ENCODE results near the gene NRXN3. TPM values are rescaled to one million over a fixed set of nuclear protein-coding genes. Genes with fewer than 3 reads are reported as not detected.

NRXN3 gene
- total and polyA plus RNA-seq, 2 donors (not counting 1 experiment from before 2014, with no cell fraction given), result not detected

GRCh38 chr14:78451319-78451695 is 281.1 kb downstream of the NRXN3 start:
- Mint-ChIP-seq H3K27me3 (peaks cover 2% of the 10 kb centered on the region), H3K4me3 (no peak overlapping the region), H3K9me3 (ENCODE audit: insufficient read depth) (no peaks in the 10 kb centered on the region), H3K27ac (no peak overlapping the region), H3K4me1 (no peaks in the 10 kb centered on the region)
- Histone ChIP-seq H4K20me1 (ENCODE audit: control insufficient read depth, insufficient read depth, low read length, poor library complexity, severe bottlenecking) (no peaks in the 10 kb centered on the region), H3K27ac (ENCODE audit: low read length in 2 of 2) (no peak overlapping the region), H3K4me3 (ENCODE audit: control extremely low read depth in 1 of 5, extremely low read depth in 1 of 5, insufficient read depth in 1 of 5, low read depth in 2 of 5, low read length in 4 of 5) (no peak overlapping the region), H3K9ac (ENCODE audit: low read length) (no peak overlapping the region), H3K27me3 (replicated peaks in 1 of 4; ENCODE audit: control extremely low read depth in 1 of 4, control insufficient read depth in 3 of 4, insufficient read depth in 4 of 4, low read length in 3 of 4) (no peaks in the 10 kb centered on the region), H2AFZ (ENCODE audit: insufficient read depth, low read depth, low read length, poor library complexity, severe bottlenecking) (no peak overlapping the region), H3K4me2 (replicated peaks; ENCODE audit: low read depth, low read length, poor library complexity, severe bottlenecking) (no peak overlapping the region), H3K9me3 (ENCODE audit: control extremely low read depth in 1 of 3, control insufficient read depth in 2 of 3, insufficient read depth in 1 of 3, low read length in 2 of 3) (no peaks in the 10 kb centered on the region), H3K4me1 (ENCODE audit: control insufficient read depth in 2 of 2, insufficient read depth in 2 of 2, low read length in 2 of 2) (no peaks in the 10 kb centered on the region), H3K79me2 (ENCODE audit: control insufficient read depth, insufficient read depth, low read length) (no peaks in the 10 kb centered on the region), H3K36me3 (replicated peaks in 1 of 2; ENCODE audit: control extremely low read depth in 1 of 2, control insufficient read depth in 1 of 2, extremely low read depth in 1 of 2, insufficient read depth in 2 of 2, low read length in 1 of 2) (no peaks in the 10 kb centered on the region)
- TF ChIP-seq EZH2 (IDR thresholded peaks at IDR 0.05; ENCODE audit: borderline replicate concordance, insufficient read depth, low read depth, low read length, poor library complexity, severe bottlenecking) (no peak), CTCF (IDR thresholded peaks at IDR 0.05) (no peak)
- intact Hi-C loops (cut with micrococcal nuclease), result no loop called here
- ChIA-PET CTCF (no interaction called here), POLR2A (no interaction called here)
- DNase-seq (no peak), ATAC-seq (ENCODE audit: low read depth) (no peak)
- no CpG with 5 or more reads among the region's 2 CpGs for WGBS (ENCODE audit: insufficient coverage)

GRCh38 chr14:78455896-78456435 is 285.8 kb downstream of the NRXN3 start:
- WGBS (ENCODE audit: insufficient coverage), result 67% methylated on average over 3 of the region's 6 CpGs
- Mint-ChIP-seq H3K9me3 (ENCODE audit: insufficient read depth) (no peaks in the 10 kb centered on the region), H3K27me3 (no peaks in the 10 kb centered on the region), H3K4me3 (no peak overlapping the region), H3K4me1 (no peaks in the 10 kb centered on the region), H3K27ac (no peak overlapping the region)
- Histone ChIP-seq H3K9ac (ENCODE audit: low read length) (no peak overlapping the region), H3K4me2 (replicated peaks; ENCODE audit: low read depth, low read length, poor library complexity, severe bottlenecking) (no peak overlapping the region), H3K4me1 (ENCODE audit: control insufficient read depth in 2 of 2, insufficient read depth in 2 of 2, low read length in 2 of 2) (no peaks in the 10 kb centered on the region), H3K4me3 (ENCODE audit: control extremely low read depth in 1 of 5, extremely low read depth in 1 of 5, insufficient read depth in 1 of 5, low read depth in 2 of 5, low read length in 4 of 5) (no peak overlapping the region), H3K79me2 (ENCODE audit: control insufficient read depth, insufficient read depth, low read length) (no peaks in the 10 kb centered on the region), H3K9me3 (ENCODE audit: control extremely low read depth in 1 of 3, control insufficient read depth in 2 of 3, insufficient read depth in 1 of 3, low read length in 2 of 3) (no peaks in the 10 kb centered on the region), H3K36me3 (replicated peaks in 1 of 2; ENCODE audit: control extremely low read depth in 1 of 2, control insufficient read depth in 1 of 2, extremely low read depth in 1 of 2, insufficient read depth in 2 of 2, low read length in 1 of 2) (no peaks in the 10 kb centered on the region), H3K27me3 (replicated peaks in 1 of 4; ENCODE audit: control extremely low read depth in 1 of 4, control insufficient read depth in 3 of 4, insufficient read depth in 4 of 4, low read length in 3 of 4) (no peaks in the 10 kb centered on the region), H4K20me1 (ENCODE audit: control insufficient read depth, insufficient read depth, low read length, poor library complexity, severe bottlenecking) (no peaks in the 10 kb centered on the region), H2AFZ (ENCODE audit: insufficient read depth, low read depth, low read length, poor library complexity, severe bottlenecking) (no peak overlapping the region), H3K27ac (ENCODE audit: low read length in 2 of 2) (no peak overlapping the region)
- ChIA-PET CTCF (no interaction called here), POLR2A (no interaction called here)
- TF ChIP-seq EZH2 (IDR thresholded peaks at IDR 0.05; ENCODE audit: borderline replicate concordance, insufficient read depth, low read depth, low read length, poor library complexity, severe bottlenecking), result no peak
- no peak for TF ChIP-seq CTCF (IDR thresholded peaks at IDR 0.05)
- no peak for DNase-seq
- ATAC-seq (ENCODE audit: low read depth), result no peak
- intact Hi-C loops (cut with micrococcal nuclease), result no loop called here
